HepG2 (cell line): Measurements from ENCODE around the gene RPS6KA3. TPM values are rescaled to one million over a fixed set of nuclear protein-coding genes. Genes with fewer than 3 reads are reported as not detected.
A peak's percentile ranks its signal among the peaks of the same experiment; 100 is the strongest.

ENCODE experiments used
- CBX5 ChIP-seq: sonication (generic); formaldehyde crosslinking; IDR thresholded peaks from 2 replicates; pipeline ENCODE4 v1.4.0; 2020; ENCODE audit warnings: missing genetic modification reagents, borderline replicate concordance
- CHD2 ChIP-seq: IDR thresholded peaks from 2 replicates; pipeline ENCODE4 v1.6.1; 2011; ENCODE audit warnings: low read depth, low read length, improper control_type of control experiment
- CREB1 ChIP-seq, 2 experiments: fragments of 450-650 bp in 1 of 2; IDR thresholded peaks; 2 replicates each; pipeline ENCODE4 v1.6.1; 2016 to 2017; ENCODE audit warnings: control low read depth in 1 of 2, mild to moderate bottlenecking in 1 of 2, missing compliant biosample characterization in 1 of 2, missing genetic modification characterization in 1 of 2
- DNMT3B ChIP-seq: conservative IDR thresholded peaks from 2 replicates; pipeline ENCODE4 v1.6.1; 2016; ENCODE audit warnings: missing biosample characterization, control low read depth
- ESRRA ChIP-seq: sonication (generic); formaldehyde crosslinking; IDR thresholded peaks from 2 replicates; pipeline ENCODE4 v1.5.1; 2020; ENCODE audit warnings: mild to moderate bottlenecking, low read depth, missing genetic modification reagents
- HNF4A ChIP-seq: sonication (generic); formaldehyde crosslinking; IDR thresholded peaks from 2 replicates; pipeline ENCODE4 v1.4.0; 2020; ENCODE audit warnings: missing genetic modification reagents
- HOMEZ ChIP-seq: IDR thresholded peaks from 2 replicates; pipeline ENCODE4 v1.6.1; 2016; ENCODE audit warnings: low read depth
- MED8 ChIP-seq: sonication (generic); formaldehyde crosslinking; IDR thresholded peaks from 2 replicates; pipeline ENCODE4 v1.8.1; 2023; ENCODE audit warnings: mild to moderate bottlenecking, missing genetic modification reagents; ENCODE audit not compliant: insufficient replicate concordance
- NFYB ChIP-seq: sonication (generic); formaldehyde crosslinking; IDR thresholded peaks from 2 replicates; pipeline ENCODE4 v1.4.0; 2020; ENCODE audit warnings: missing genetic modification reagents
- POLR2AphosphoS5 ChIP-seq: IDR thresholded peaks from 2 replicates; pipeline ENCODE4 v1.6.1; 2012; ENCODE audit warnings: low read depth, low read length
- PTBP1 ChIP-seq: fragments of 200-400 bp; formaldehyde crosslinking; IDR thresholded peaks from 2 replicates; pipeline ENCODE4 v1.6.1; 2018; ENCODE audit warnings: low read length, low read depth; ENCODE audit not compliant: poor library complexity, severe bottlenecking
- REPIN1 ChIP-seq: sonication (generic); formaldehyde crosslinking; IDR thresholded peaks from 2 replicates; pipeline ENCODE4 v1.8.0; 2022; ENCODE audit warnings: missing genetic modification reagents, low read depth, mild to moderate bottlenecking, borderline replicate concordance
- RFX3 ChIP-seq: IDR thresholded peaks from 2 replicates; pipeline ENCODE4 v1.6.1; 2016; ENCODE audit warnings: missing biosample characterization, missing genetic modification reagents
- SALL1 ChIP-seq: sonication (generic); formaldehyde crosslinking; IDR thresholded peaks from 2 replicates; pipeline ENCODE4 v1.8.0; 2022; ENCODE audit warnings: mild to moderate bottlenecking, missing genetic modification reagents
- SKIL ChIP-seq: sonication (generic); formaldehyde crosslinking; IDR thresholded peaks from 2 replicates; pipeline ENCODE4 v1.8.0; 2022; ENCODE audit warnings: missing genetic modification reagents, mild to moderate bottlenecking, moderate library complexity, borderline replicate concordance
- SNAI1 ChIP-seq: sonication (generic); formaldehyde crosslinking; IDR thresholded peaks from 2 replicates; pipeline ENCODE4 v1.5.0; 2020; ENCODE audit warnings: mild to moderate bottlenecking, missing genetic modification reagents, borderline replicate concordance
- SNAPC5 ChIP-seq: sonication (generic); formaldehyde crosslinking; IDR thresholded peaks from 2 replicates; pipeline ENCODE4 v1.8.1; 2023; ENCODE audit warnings: mild to moderate bottlenecking, missing genetic modification reagents, borderline replicate concordance
- TEAD3 ChIP-seq: optimal IDR thresholded peaks from 2 replicates; pipeline ENCODE3; 2016; ENCODE audit warnings: borderline replicate concordance
- TFDP2 ChIP-seq: sonication (generic); formaldehyde crosslinking; IDR thresholded peaks from 2 replicates; pipeline ENCODE4 v1.4.0; 2020; ENCODE audit warnings: missing genetic modification reagents
- TOPORS ChIP-seq: sonication (generic); formaldehyde crosslinking; IDR thresholded peaks from 2 replicates; pipeline ENCODE4 v1.8.0; 2023; ENCODE audit warnings: mild to moderate bottlenecking, missing genetic modification reagents
- ZNF232 ChIP-seq: sonication (generic); formaldehyde crosslinking; IDR thresholded peaks from 2 replicates; pipeline ENCODE4 v1.4.0; 2020; ENCODE audit warnings: missing genetic modification reagents, borderline replicate concordance
- ZNF331 ChIP-seq: sonication (generic); formaldehyde crosslinking; IDR thresholded peaks from 2 replicates; pipeline ENCODE4 v1.4.0; 2020; ENCODE audit warnings: missing genetic modification reagents
- ZNF350 ChIP-seq: sonication (generic); formaldehyde crosslinking; IDR thresholded peaks from 2 replicates; pipeline ENCODE4 v1.4.0; 2020; ENCODE audit warnings: mild to moderate bottlenecking, low read depth, missing genetic modification reagents, borderline replicate concordance
- ZNF501 ChIP-seq: sonication (generic); formaldehyde crosslinking; IDR thresholded peaks from 2 replicates; pipeline ENCODE4 v1.5.1; 2020; ENCODE audit warnings: mild to moderate bottlenecking, moderate library complexity, missing genetic modification reagents
- ZNF564 ChIP-seq: sonication (generic); formaldehyde crosslinking; IDR thresholded peaks from 2 replicates; pipeline ENCODE4 v1.8.1; 2023; ENCODE audit warnings: mild to moderate bottlenecking, missing genetic modification reagents
- ZNF652 ChIP-seq: IDR thresholded peaks from 2 replicates; pipeline ENCODE4 v1.6.1; 2016; ENCODE audit warnings: low read depth, borderline replicate concordance
- ZNF674 ChIP-seq: sonication (generic); formaldehyde crosslinking; IDR thresholded peaks from 2 replicates; pipeline ENCODE4 v1.5.0; 2020; ENCODE audit warnings: low read depth, mild to moderate bottlenecking, missing genetic modification reagents
- ZNF709 ChIP-seq: sonication (generic); formaldehyde crosslinking; IDR thresholded peaks from 2 replicates; pipeline ENCODE4 v1.5.0; 2020; ENCODE audit warnings: mild to moderate bottlenecking, missing genetic modification reagents
- ZNF720 ChIP-seq: sonication (generic); formaldehyde crosslinking; IDR thresholded peaks from 2 replicates; pipeline ENCODE4 v1.4.0; 2020; ENCODE audit warnings: missing genetic modification reagents
- polyA plus RNA-seq, 8 experiments: library from polyadenylated mRNA; depleted of rRNA in 3 of 8; stranded (reverse) in 7 of 8; unstranded in 1 of 8; fragments of >200 nt; fragmentation: Illumina TruSeq in 4 of 8; extraction: Trizol in 4 of 8; gene quantifications; 2 replicates each; pipeline versions ENCODE4 v1.2.1 to v1.2.3, GENCODE V29; 2011 to 2016; ENCODE audit warnings: low read depth in 4 of 8, missing spikeins in 1 of 8, mixed read lengths in 1 of 8; ENCODE audit not compliant: insufficient read depth in 1 of 8
- total RNA-seq, 5 experiments: library from RNA; depleted of rRNA; stranded (reverse); fragments of >200 nt; fragmentation: Illumina TruSeq; extraction: Trizol; gene quantifications; 2 replicates each; pipeline ENCODE4 v1.2.3, GENCODE V29; 2016; ENCODE audit warnings: low read depth in 1 of 5

Gene RPS6KA3
- total and polyA plus RNA-seq, 2 of the 13 experiments (the other 11 are each of a cell fraction or from before 2014, with no cell fraction given), result 314 to 357 TPM

GRCh38 chrX:20221902-20222301 is 44.8 kb downstream of the RPS6KA3 start (continued):
- TF ChIP-seq ESRRA (CRISPR knock-in tag) (no peak), ZNF232 (CRISPR knock-in tag) (no peak), ZNF331 (0 out of 2 replicates have a peak, but pooled peaks have one; percentile 36), ZNF564 (CRISPR knock-in tag) (no peak), MED8 (CRISPR knock-in tag) (peak; percentile 22), ZNF652 (CRISPR knock-in tag) (no peak), TEAD3 (CRISPR knock-in tag) (peak; percentile 34), TOPORS (CRISPR knock-in tag) (no peak), ZNF674 (no peak), SALL1 (CRISPR knock-in tag) (peak; percentile 65), HNF4A (CRISPR knock-in tag) (peak; percentile 64; the same call in 1 of the 2 replicates), ZNF501 (CRISPR knock-in tag) (no peak), POLR2AphosphoS5 (peak; percentile 18; the same call in 1 of the 2 replicates), ZNF350 (CRISPR knock-in tag) (no peak), PTBP1 (no peak), HOMEZ (CRISPR knock-in tag) (peak; percentile 84; the same call in 1 of the 2 replicates), RFX3 (CRISPR knock-in tag) (no peak), TFDP2 (CRISPR knock-in tag) (no peak), NFYB (CRISPR knock-in tag) (no peak), CREB1 (IDR thresholded peaks at IDR 0.05) (no peak), CREB1 (CRISPR knock-in tag; IDR thresholded peaks at IDR 0.05) (peak; percentile 37; the same call in 1 of the 2 replicates), SNAI1 (CRISPR knock-in tag) (no peak), ZNF720 (CRISPR knock-in tag) (no peak), SKIL (CRISPR knock-in tag) (peak; percentile 32; the same call in 1 of the 2 replicates), DNMT3B (CRISPR knock-in tag) (no peak), SNAPC5 (CRISPR knock-in tag) (no peak), ZNF709 (CRISPR knock-in tag) (no peak), REPIN1 (CRISPR knock-in tag) (0 out of 2 replicates have a peak, but pooled peaks have one; percentile 24), CBX5 (CRISPR knock-in tag) (no peak), CHD2 (no peak)
